Neural progenitor cell (in vitro differentiated cells): ENCODE data around the gene PRRX1.

Experiments used
- EZH2 ChIP-seq: fragments of 200-600 bp; sonication (generic); IDR thresholded peaks from 2 replicates; pipeline ENCODE4 v1.6.1; 2017; ENCODE audit warnings: antibody characterized with exemption, mild to moderate bottlenecking, moderate library complexity
- EZH2phosphoT487 ChIP-seq: fragments of 200-600 bp; sonication (generic); IDR thresholded peaks from 2 replicates; pipeline ENCODE4 v1.6.1; 2017; ENCODE audit warnings: antibody characterized with exemption
- TF ChIP-seq, protein P1 (sequence below): fragments of 200-600 bp; sonication (generic); IDR thresholded peaks from 2 replicates; pipeline ENCODE4 v1.5.1; 2017; ENCODE audit warnings: antibody characterized with exemption, mild to moderate bottlenecking

DNA sequence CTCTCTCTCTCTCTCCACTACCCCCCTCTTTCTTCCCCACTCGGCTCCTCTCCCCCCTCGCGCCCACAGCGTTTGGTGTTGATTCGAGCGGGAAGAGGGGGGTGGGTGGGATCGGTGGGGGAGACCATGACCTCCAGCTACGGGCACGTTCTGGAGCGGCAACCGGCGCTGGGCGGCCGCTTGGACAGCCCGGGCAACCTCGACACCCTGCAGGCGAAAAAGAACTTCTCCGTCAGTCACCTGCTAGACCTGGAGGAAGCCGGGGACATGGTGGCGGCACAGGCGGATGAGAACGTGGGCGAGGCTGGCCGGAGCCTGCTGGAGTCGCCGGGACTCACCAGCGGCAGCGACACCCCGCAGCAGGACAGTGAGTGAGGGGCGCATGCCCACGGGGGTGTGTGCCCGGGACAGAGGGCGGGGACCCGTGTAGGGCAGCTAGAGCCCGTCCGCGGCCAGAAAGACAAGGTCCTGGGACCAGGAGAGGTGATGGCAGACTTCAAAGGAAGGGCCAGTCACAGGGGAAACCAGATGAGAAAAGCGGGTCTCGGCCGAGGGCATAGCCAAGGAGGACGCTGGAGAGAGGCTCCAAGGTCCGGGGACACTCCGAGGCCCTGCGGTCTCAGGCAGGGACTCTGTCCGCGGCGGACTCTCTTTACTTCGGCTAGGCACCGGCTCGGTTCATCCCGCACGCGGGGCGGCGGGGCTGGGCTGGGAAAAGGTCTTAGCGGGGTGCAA is at the start of gene PRRX1:
- TF ChIP-seq EZH2phosphoT487 (peak; percentile 83), EZH2 (peak; percentile 60)
- TF ChIP-seq, protein P1, sequence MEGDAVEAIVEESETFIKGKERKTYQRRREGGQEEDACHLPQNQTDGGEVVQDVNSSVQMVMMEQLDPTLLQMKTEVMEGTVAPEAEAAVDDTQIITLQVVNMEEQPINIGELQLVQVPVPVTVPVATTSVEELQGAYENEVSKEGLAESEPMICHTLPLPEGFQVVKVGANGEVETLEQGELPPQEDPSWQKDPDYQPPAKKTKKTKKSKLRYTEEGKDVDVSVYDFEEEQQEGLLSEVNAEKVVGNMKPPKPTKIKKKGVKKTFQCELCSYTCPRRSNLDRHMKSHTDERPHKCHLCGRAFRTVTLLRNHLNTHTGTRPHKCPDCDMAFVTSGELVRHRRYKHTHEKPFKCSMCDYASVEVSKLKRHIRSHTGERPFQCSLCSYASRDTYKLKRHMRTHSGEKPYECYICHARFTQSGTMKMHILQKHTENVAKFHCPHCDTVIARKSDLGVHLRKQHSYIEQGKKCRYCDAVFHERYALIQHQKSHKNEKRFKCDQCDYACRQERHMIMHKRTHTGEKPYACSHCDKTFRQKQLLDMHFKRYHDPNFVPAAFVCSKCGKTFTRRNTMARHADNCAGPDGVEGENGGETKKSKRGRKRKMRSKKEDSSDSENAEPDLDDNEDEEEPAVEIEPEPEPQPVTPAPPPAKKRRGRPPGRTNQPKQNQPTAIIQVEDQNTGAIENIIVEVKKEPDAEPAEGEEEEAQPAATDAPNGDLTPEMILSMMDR, result no peak
